GM19468 (cell line): ENCODE results near the gene RNF112.
"Not testable (repeated sequence)": the region's sequence is repeated elsewhere in the genome, so short reads cannot be mapped to it uniquely, and the experiment has no call there.

ENCODE experiments used
- ATAC-seq: cut with Tn5 transposase; IDR thresholded peaks from one replicate; pipeline ENCODE4 v1.9.1; 2021; ENCODE audit warnings: mild to moderate bottlenecking, moderate library complexity, moderate number of reproducible peaks; ENCODE audit not compliant: unreplicated experiment; ENCODE audit errors: extremely low read depth

The RNF112 gene

GRCh38 chr17:19445105-19445504 is 34.1 kb downstream of the RNF112 start:
- no peak for ATAC-seq

- not testable (repeated sequence) for ATAC-seq
Measured at GRCh38 chr17:19446577-19446976, 35.5 kb downstream of the RNF112 start.

DNA sequence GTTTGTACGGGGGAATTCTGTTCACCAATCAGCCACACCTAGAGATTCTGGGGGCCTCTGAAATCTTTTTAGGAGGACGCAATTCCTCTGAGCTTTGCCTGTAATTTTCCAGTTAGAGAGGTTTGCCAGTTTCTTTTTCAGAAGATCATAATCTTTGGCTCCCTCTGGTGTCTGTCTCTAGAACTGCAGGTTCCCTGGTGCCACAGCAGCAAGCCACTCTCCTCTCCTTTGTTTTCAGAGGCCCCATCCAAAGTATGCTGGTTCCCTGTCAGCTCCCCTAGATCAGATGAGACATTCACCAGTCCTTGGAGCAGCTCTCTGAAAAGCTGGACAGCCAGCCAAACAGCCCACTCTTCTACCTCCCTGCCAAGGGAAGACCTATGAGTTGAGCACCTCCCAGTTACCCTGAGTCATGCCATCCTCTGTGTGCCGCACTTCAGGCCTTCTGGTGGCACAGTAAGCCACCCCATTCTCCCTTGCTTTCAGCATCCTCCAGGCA is 36.1 kb downstream of the RNF112 start:
- ATAC-seq = no peak

GRCh38 chr17:19448341-19449268 is 37.6 kb downstream of the RNF112 start:
- no peak for ATAC-seq

DNA sequence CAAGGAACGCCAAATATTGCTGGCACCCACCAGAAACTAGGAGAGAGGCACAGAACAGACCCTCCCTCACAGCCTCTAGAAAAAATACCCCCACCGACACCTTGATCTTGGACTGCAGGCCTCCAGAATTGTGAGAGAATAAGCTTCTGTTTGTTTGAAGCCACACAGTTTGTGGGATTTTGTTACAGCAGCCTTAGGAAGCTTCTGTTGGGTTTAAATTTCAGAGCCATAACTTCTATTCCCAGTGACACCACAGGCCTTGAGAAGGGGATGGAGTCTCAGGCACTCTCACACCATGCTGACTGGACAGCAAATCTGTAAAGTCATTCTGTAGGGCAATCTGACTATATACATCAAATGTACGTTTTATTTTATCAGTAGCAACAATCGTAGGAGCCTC is 38.6 kb downstream of the RNF112 start:
- no peak for ATAC-seq

DNA sequence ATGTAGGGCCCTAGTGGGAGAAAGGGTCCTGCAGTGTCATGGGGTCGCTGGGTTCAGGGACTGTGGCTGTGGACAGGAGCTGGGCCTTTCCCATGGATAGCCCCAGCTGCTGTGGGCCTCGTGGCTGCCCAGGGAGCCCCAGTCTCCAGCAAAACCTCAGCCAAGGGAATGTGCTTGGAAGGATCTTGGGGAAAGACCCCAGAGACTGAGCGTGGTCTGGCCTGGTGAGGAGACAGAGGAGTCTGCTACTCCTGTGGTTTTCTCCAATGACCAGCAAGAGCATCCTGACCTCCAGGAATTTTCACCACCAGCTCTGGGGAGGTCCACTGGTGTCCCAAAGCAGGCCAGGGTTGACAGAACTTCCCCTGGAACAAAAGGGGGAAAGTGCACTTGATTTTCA is 42.3 kb downstream of the RNF112 start:
- ATAC-seq = no peak

GRCh38 chr17:19454074-19454473 is 43.0 kb downstream of the RNF112 start:
- ATAC-seq = no peak

DNA sequence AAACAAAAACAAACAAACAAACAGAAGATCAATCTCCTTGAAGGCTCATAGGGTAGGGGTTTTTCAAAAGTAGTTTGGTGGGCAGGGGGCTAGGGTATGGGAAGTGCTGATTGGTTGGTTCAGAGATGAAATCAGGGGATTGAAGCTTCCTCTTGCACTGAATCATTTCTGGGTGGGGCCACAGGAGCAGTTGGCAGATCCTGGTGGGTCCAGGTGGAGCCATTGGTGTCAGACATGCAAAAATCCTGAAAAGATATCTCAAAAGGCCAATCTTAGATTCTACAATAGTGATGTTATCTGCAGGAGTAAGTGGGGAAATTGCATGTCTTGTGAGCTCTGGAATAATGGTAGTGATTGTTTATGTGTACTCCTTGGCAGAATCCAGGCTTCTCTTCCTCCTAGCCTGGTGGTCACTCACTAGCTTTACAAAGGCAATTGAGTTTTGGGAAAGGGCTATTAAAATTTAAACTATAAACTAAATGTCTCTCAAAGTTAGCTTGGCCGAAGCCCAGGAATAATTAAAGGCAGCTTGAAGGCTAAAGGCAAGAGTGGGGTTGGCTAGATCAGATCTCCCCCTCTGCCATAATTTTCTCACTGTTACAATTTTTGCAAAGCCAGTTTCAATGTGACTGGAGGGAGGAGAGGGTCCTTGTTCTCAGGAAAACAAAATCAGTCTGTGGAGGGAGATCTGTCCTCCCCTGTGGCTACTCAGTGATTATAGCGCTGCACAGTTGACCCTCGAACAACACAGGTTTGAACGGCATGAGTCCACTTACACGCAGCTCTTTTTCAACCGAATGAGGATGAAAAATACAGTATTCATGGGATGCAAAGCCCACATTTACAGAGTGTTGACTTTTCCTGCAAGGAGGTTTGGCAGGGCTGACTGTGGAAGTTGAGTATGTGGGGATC is 45.2 kb downstream of the RNF112 start:
- ATAC-seq = no peak

- no peak for ATAC-seq
Measured at GRCh38 chr17:19457046-19457445, 46.0 kb downstream of the RNF112 start.

GRCh38 chr17:19457830-19458271 is 46.8 kb downstream of the RNF112 start:
- no peak for ATAC-seq

- not testable (repeated sequence) for ATAC-seq
Measured at GRCh38 chr17:19458481-19458880, 47.4 kb downstream of the RNF112 start.

DNA sequence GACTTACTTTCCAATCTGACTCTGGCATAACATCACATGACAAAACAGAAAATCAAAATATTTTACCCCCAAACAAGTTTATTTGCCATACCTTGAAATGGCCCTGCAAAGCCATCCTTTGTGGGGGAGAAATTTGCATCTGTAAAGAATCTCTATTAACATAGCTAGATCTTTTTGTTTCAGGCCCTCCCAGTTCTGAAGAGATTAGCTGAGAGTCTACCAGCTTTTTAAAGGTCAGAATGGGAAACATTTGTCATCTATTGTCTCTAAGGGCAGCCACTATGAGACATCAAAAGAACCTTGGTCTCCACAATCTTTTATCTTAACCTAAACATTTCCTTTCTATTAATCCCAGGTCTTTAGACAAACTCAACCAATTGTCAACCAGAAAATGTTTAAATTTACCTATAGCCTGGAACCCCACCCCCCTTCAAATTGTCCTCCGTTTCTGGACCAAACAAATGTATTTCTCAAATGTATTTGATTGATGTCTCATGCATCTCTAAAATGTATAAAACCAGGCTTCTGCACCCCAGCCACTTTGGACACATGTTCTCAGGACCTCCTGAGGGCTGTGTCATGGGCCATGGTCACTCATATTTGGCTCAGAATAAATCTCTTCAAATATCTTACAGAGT is 48.1 kb downstream of the RNF112 start:
- not testable (repeated sequence) for ATAC-seq

DNA sequence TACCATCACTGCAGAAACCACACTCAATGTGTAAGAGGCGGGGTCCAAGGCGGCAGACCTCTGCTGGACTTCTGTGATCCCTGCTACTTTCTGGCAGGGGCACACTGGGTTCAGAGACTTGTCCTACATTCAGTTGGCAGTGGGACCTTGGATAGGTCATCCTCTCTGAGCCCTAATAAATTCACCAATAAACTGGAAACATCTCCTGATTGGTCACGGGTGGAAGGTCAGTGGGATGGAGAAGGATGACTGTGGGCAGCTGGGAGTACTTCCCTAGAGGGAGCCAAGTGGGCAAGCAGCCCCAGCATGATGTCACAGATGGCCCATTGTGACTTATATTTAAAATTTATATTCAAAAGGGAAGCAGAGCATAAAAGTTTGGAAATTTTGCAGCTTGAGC is 49.7 kb downstream of the RNF112 start:
- no peak for ATAC-seq

GRCh38 chr17:19461116-19461515 is 50.1 kb downstream of the RNF112 start:
- no peak for ATAC-seq

DNA sequence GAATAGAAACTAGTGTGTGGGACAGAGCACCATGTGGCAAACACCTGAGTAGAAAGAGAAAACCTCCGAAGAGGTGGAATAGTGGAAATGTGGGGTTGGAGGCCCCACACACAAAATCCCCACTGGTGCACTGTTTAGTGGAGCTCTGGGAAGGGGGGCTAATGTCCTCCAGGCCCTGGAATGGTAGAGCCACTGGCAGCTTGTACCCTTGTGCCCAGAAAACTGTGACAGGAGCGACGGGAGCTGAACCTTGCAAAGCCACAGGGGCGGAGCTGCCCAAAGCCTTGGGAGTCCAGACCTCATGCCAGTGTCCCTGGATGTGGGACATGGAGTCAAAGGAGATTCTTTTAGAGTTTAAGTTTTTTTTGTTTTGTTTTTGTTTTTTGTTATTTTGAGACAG is 50.6 kb downstream of the RNF112 start:
- ATAC-seq = no peak

DNA sequence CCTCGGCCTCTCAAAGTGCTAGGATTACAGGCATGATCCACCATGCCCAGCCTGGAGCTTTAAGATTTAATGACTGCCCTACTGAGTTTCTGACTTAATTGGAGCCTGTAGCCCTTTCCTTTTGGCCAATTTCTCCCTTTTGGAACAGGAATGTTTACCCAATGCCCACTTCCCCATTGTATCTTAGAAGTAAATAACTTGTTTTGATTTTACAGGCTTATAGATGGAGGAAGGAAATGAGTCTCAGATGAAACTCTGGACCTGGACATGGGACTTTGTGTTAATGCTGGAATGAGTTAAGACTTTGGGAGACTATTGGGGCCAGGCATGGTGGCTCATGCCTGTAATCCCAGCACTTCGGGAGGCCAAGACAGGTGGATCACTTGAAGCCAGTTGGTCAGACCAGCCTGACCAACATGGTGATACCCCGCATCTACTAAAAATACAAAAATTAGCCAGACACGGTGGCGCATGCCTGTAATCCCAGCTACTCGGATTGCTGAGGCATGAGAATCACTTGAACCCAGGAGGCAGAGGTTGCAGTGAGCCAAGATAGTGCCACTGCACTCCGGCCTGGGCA is 51.5 kb downstream of the RNF112 start:
- ATAC-seq = not testable (repeated sequence)

DNA sequence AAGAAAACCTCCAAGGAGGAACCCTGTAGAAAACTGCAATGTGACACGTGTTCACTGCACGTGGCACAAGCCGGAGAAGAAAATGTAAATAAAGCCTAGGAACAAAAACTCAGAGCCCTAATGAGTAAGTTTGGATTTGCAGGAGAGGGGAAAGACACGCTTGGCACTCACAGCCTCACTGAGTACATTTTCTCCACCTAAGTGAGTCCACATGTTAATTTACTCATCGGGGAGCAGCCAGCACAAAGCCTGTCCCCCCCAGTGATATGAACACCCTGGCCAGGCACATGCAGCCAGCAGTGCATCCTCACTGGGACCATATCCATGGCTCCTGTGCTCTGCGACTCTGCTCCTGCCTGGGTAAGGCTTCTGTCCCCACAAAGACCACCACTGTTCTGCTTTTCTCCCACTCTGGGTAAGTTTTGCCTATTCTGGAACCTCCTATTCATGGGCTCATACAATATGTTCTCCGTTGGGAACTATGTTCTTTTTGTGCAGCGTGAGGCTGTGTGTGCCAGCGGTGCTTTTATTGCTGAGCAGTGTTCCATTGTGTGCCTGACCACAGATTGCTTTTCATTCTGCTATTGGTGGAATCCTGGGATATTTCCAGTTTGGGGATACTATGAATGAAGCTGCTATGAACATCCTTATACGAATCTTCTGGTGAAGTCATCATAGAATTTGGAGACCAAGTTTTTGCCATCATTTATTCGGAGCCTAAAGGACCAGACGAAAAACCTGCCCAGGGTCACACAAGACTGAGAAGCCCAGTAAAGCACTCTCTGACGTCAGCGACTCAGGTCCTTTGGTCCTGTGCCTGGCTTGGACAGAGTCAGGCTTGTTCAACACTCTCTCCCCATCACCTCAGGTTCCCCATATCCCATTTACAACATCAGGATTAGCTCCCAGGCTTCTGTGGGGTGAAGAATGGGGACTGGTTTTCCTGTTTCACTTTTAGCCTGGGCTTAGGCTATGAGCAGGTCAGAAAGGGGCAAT is 53.3 kb downstream of the RNF112 start:
- ATAC-seq = no peak
